AG09309 (cell line): ENCODE measurements around the gene NEGR1.

ENCODE experiments used
- DNase-seq: peaks from one replicate; pipeline ENCODE4 v3.0.0-alpha.2; 2010; ENCODE audit warnings: low read depth
- H3K4me3 ChIP-seq: 2 replicates; pipeline ENCODE4 v1.5.1; 2011; ENCODE audit warnings: mild to moderate bottlenecking, low read depth, low read length, moderate library complexity; ENCODE audit not compliant: control insufficient read depth
- CTCF ChIP-seq: IDR thresholded peaks from 2 replicates; pipeline ENCODE4 v1.5.1; 2011; ENCODE audit warnings: mild to moderate bottlenecking, low read depth, low read length, inconsistent platforms; ENCODE audit not compliant: insufficient read depth, control insufficient read depth; ENCODE audit errors: missing control alignments

The NEGR1 gene

GRCh38 chr1:71532343-71532742, 750.0 kb downstream of the NEGR1 start:
- no peak for TF ChIP-seq CTCF
- DNase-seq: no peak
- no peak overlapping the region for H3K4me3 ChIP-seq

GRCh38 chr1:71526824-71527223, 755.5 kb downstream of the NEGR1 start:
- no peak for DNase-seq
- TF ChIP-seq CTCF: no peak
- H3K4me3 ChIP-seq: no peak overlapping the region

GRCh38 chr1:71522721-71523120, 759.6 kb downstream of the NEGR1 start:
- DNase-seq: peak; percentile 75
- TF ChIP-seq CTCF: no peak
- H3K4me3 ChIP-seq: no peak overlapping the region

- TF ChIP-seq CTCF: peak; percentile 78
- no peak overlapping the region for H3K4me3 ChIP-seq
- DNase-seq: peak; percentile 8
Observed at GRCh38 chr1:71521655-71522264, 760.6 kb downstream of the NEGR1 start.

GRCh38 chr1:71511505-71511904, 770.8 kb downstream of the NEGR1 start:
- no peak overlapping the region for H3K4me3 ChIP-seq
- DNase-seq: no peak
- TF ChIP-seq CTCF: no peak

GRCh38 chr1:71510725-71511124, 771.6 kb downstream of the NEGR1 start:
- no peak for DNase-seq
- H3K4me3 ChIP-seq: no peak overlapping the region
- TF ChIP-seq CTCF: no peak

- no peak overlapping the region for H3K4me3 ChIP-seq
- no peak for DNase-seq
- TF ChIP-seq CTCF: no peak
Observed at GRCh38 chr1:71509051-71509595, 773.2 kb downstream of the NEGR1 start.
